Measurements from ENCODE around the gene CPLX1. TPM values are rescaled to one million over a fixed set of nuclear protein-coding genes. Genes with fewer than 3 reads are reported as not detected.

CPLX1 gene
- total RNA-seq, result 1 to 10 TPM in 3 of 4 donors, not detected in 1; 1.8 to 2.4 (median 2.4) TPM

DNA sequence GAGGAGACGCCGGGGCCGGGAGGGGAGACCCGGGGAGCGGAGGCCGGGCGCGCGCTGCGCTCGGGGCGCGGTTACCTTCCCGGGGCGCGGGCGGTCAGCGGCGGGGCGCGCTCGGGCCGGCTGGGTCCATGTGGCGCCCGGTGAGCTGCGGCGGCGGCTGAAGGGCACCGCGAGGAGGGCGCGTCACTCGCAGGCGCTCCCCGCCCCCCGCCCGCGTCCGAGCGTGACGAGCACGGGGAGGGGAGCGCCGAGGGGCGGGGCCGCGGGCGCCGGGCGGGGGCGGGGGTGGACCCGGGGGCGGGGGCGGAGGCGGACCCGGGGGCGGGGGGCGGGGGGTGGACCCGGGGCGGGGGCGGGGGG, at the start of gene CPLX1:
Gene CPLX1 (minus strand): TSS at position 159 of the 360 bp plus-strand sequence. CDS start 1,607 bp downstream, outside the sequence.
- H3K4me1 ChIP-seq, result peaks cover 0 to 23% (median 6%) of the 10 kb centered on the region in 4 donors
- H3K27ac ChIP-seq, result no peak within 1 kb of the TSS
- WGBS, 2 donors, result 0 to 3% methylated on average over 14 to 15 of the region's 61 CpGs
- H3K27me3 ChIP-seq, result peaks cover 0 to 92% of the 10 kb centered on the region in 2 donors
- no peak for DNase-seq (ENCODE audit: low spot score in 2 of 2)
- H3K36me3 ChIP-seq, result no peaks in the 10 kb centered on the region
- peaks cover 0 to 7% (median 0%) of the 10 kb centered on the region in 4 donors for H3K9me3 ChIP-seq
- peak within 1 kb of the TSS in 2 of 4 donors; percentile 29 to 49 for H3K4me3 ChIP-seq
- TF ChIP-seq EP300 (IDR thresholded peaks at IDR 0.05) (no peak), POLR2A (IDR thresholded peaks at IDR 0.05) (no peak)
- TF ChIP-seq, protein P1, sequence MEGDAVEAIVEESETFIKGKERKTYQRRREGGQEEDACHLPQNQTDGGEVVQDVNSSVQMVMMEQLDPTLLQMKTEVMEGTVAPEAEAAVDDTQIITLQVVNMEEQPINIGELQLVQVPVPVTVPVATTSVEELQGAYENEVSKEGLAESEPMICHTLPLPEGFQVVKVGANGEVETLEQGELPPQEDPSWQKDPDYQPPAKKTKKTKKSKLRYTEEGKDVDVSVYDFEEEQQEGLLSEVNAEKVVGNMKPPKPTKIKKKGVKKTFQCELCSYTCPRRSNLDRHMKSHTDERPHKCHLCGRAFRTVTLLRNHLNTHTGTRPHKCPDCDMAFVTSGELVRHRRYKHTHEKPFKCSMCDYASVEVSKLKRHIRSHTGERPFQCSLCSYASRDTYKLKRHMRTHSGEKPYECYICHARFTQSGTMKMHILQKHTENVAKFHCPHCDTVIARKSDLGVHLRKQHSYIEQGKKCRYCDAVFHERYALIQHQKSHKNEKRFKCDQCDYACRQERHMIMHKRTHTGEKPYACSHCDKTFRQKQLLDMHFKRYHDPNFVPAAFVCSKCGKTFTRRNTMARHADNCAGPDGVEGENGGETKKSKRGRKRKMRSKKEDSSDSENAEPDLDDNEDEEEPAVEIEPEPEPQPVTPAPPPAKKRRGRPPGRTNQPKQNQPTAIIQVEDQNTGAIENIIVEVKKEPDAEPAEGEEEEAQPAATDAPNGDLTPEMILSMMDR (IDR thresholded peaks at IDR 0.05), result no peak

DNA sequence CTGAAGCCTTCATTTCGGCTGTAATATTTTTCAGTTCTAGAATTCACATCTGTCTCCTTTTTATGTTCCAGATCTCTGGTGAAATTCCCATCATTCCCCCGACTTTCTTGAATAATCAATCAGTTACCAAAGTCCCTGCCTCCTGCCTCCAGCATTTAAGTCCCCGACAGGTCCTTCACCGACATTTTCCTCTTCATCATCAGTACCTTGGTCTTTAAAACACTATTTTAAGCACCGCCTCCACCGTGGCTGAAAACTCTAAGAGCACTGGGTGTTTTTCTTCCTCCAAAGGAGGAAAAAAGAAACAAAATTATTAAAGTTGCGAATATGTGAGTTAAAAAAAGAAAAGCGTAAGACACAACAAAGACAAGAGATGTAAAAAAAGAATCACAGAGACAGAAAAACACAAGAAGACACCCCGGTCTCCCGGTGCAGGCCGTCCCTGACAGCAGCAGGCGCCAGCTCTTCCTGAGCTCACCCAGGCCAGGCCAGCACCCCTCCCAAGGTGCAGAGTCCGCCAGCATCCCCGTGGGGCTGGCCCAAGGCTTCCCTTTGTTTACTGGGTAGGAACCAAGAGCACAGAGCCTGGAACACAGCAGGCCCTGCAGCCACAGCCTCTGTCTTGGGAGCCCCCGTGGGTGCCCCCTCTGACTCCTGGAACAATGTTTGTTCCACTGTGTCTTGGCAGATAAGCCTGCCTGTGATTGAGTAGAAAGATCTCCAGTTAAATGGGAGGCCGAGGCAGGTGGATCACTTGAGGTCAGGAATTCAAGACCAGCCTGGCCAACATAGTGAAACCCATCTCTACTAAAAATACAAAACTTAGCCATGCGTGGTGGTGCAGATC, 49.3 kb upstream of the CPLX1 start:
- Histone ChIP-seq H3K27ac (no peak overlapping the region), H3K4me1 (no peaks in the 10 kb centered on the region), H3K36me3 (peaks cover 3 to 100% (median 29%) of the 10 kb centered on the region in 3 donors), H3K4me3 (no peak overlapping the region), H3K9me3 (no peaks in the 10 kb centered on the region), H3K27me3 (no peaks in the 10 kb centered on the region)
- TF ChIP-seq EP300 (IDR thresholded peaks at IDR 0.05) (no peak), POLR2A (IDR thresholded peaks at IDR 0.05) (no peak)
- TF ChIP-seq, protein P1 (IDR thresholded peaks at IDR 0.05), result no peak
- no peak for DNase-seq (ENCODE audit: low spot score in 2 of 2)
- 87 to 88% methylated on average over 17 of the region's 17 CpGs for WGBS, 2 donors

DNA sequence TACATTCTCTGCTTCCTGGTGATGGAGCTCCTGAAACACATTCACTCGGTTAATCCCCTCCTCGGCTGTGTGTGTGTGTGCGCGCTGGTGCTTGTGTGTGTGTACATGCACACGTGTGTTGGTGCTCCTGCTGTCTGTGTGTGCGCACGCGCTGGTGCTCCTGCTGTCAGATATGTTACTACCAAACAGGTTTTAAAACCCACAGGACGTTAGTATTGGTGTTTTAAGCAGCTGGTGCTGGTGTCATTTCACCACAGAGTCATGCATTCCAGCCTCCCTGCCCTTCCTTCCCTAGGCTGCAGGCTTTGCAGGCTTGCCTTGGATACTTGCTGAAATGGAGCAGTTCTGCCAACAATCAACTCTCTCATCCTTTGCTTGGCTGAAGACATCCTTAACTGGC, 48.1 kb upstream of the CPLX1 start:
- WGBS, 2 donors, result 88 to 92% methylated on average over 9 of the region's 9 CpGs
- no peaks in the 10 kb centered on the region for H3K4me1 ChIP-seq
- H3K27me3 ChIP-seq, result no peaks in the 10 kb centered on the region
- H3K9me3 ChIP-seq, result no peaks in the 10 kb centered on the region
- DNase-seq (ENCODE audit: low spot score in 2 of 2), result no peak
- no peak overlapping the region for H3K4me3 ChIP-seq
- H3K36me3 ChIP-seq, result peaks cover 3 to 95% (median 30%) of the 10 kb centered on the region in 3 donors
- H3K27ac ChIP-seq, result no peak overlapping the region
- TF ChIP-seq POLR2A (IDR thresholded peaks at IDR 0.05) (no peak), EP300 (IDR thresholded peaks at IDR 0.05) (no peak)
- TF ChIP-seq, protein P1 (IDR thresholded peaks at IDR 0.05), result no peak

DNA sequence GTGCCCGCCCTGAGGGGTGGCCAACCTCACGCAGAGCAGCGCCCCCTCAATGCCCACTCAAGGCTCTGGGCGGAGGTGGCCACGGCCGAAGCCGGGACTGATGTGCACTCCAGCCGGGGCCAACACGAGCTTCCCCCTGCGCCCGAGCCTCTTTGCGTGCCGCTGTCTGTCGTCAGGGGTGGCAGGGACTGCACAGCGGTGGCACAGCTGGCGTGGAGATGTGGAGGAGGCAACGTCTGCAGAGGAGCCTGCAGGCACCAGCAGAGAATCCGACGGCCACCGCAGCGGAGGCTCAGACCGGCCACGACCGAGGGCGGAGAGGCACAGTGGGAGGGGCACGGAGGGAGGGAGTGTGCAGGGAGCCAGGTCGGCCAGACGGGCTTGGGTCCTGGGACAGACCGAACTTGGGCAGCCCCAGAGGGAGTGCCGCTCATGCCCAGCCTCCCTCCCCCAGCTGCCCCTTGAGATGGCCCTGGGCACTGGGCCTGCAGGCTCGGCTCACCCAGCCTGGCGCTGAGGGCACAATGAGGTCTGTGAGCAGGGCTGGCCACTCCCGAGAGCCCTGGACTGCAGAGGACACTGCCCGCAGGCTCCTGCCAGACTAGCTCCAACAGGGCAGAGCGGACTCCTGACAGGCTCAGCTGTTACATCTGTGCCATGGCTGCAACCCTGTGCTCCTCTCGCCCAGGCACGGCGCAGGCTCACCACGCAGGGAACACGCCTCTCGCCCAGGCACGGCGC, 46.5 kb upstream of the CPLX1 start:
- 87 to 91% methylated on average over 30 to 42 of the region's 43 CpGs for WGBS, 2 donors
- no peak for DNase-seq (ENCODE audit: low spot score in 2 of 2)
- TF ChIP-seq, protein P1 (IDR thresholded peaks at IDR 0.05), result no peak
- TF ChIP-seq POLR2A (IDR thresholded peaks at IDR 0.05) (no peak), EP300 (IDR thresholded peaks at IDR 0.05) (no peak)
- no peaks in the 10 kb centered on the region for H3K4me1 ChIP-seq
- H3K4me3 ChIP-seq, result no peak overlapping the region
- no peak overlapping the region for H3K27ac ChIP-seq
- H3K9me3 ChIP-seq, result no peaks in the 10 kb centered on the region
- H3K27me3 ChIP-seq, result no peaks in the 10 kb centered on the region
- H3K36me3 ChIP-seq, result peaks cover 3 to 95% (median 24%) of the 10 kb centered on the region in 3 donors

DNA sequence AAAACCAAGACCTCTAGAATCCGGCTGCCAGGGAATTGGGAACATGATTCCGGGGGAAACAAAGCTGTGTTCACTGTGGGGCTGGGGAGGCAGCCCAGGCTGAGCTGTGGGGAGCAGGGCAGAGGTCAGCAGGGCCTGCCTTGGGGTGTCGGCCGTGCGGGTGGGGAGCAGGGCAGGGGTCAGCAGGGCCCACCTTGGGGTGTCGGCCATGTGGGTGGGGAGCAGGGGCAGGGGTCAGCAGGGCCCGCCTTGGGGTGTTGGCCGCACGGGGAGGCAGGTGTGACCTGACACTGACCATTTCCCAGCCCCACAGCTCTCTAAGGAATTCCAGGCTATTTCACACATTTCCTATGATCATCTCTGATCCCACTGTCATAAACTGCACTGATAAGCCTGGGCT, 45.6 kb upstream of the CPLX1 start:
- DNase-seq (ENCODE audit: low spot score in 2 of 2), result no peak
- no peak overlapping the region for H3K27ac ChIP-seq
- H3K9me3 ChIP-seq, result no peaks in the 10 kb centered on the region
- no peaks in the 10 kb centered on the region for H3K4me1 ChIP-seq
- H3K36me3 ChIP-seq, result peaks cover 3 to 95% (median 20%) of the 10 kb centered on the region in 3 donors
- 67 to 78% methylated on average over 9 of the region's 9 CpGs for WGBS, 2 donors
- H3K4me3 ChIP-seq, result no peak overlapping the region
- TF ChIP-seq EP300 (IDR thresholded peaks at IDR 0.05) (no peak), POLR2A (IDR thresholded peaks at IDR 0.05) (no peak)
- TF ChIP-seq, protein P1 (IDR thresholded peaks at IDR 0.05), result no peak
- H3K27me3 ChIP-seq, result no peaks in the 10 kb centered on the region

Measured in tibial nerve (tissue), 4 donors.